GM21360 (cell line): Measurements from ENCODE around the gene RNPEPL1.
"Not testable (repeated sequence)": the region's sequence is repeated elsewhere in the genome, so short reads cannot be mapped to it uniquely, and the experiment has no call there.

Source experiments
- ATAC-seq: cut with Tn5 transposase; IDR thresholded peaks from one replicate; pipeline ENCODE4 v1.9.1; 2021; ENCODE audit warnings: mild to moderate bottlenecking, moderate library complexity; ENCODE audit not compliant: unreplicated experiment

Gene RNPEPL1

GRCh38 chr2:240602266-240603050 is 34.2 kb downstream of the RNPEPL1 start:
- no peak for ATAC-seq

- ATAC-seq, result no peak
These were observed 35.0 kb downstream of the RNPEPL1 start for GRCh38 chr2:240603081-240603835.

- no peak for ATAC-seq
These were observed 35.6 kb downstream of the RNPEPL1 start for GRCh38 chr2:240603846-240604245.

- no peak for ATAC-seq
These were observed 36.1 kb downstream of the RNPEPL1 start for GRCh38 chr2:240604291-240604938.

- no peak for ATAC-seq
These were observed 36.8 kb downstream of the RNPEPL1 start for GRCh38 chr2:240604939-240605716.

- ATAC-seq, result no peak
These were observed 37.8 kb downstream of the RNPEPL1 start for GRCh38 chr2:240605867-240606743.

- ATAC-seq, result no peak
These were observed 43.4 kb downstream of the RNPEPL1 start for GRCh38 chr2:240611601-240612210.

GRCh38 chr2:240613781-240614180 is 45.5 kb downstream of the RNPEPL1 start:
- no peak for ATAC-seq

- ATAC-seq, result no peak
These were observed 46.1 kb downstream of the RNPEPL1 start for GRCh38 chr2:240614391-240614790.

GRCh38 chr2:240615396-240615795 is 47.1 kb downstream of the RNPEPL1 start:
- no peak for ATAC-seq

GRCh38 chr2:240615820-240616547 is 47.7 kb downstream of the RNPEPL1 start:
- ATAC-seq, result no peak

GRCh38 chr2:240616860-240617666 is 48.8 kb downstream of the RNPEPL1 start:
- ATAC-seq, result not testable (repeated sequence)

GRCh38 chr2:240618776-240619175 is 50.5 kb downstream of the RNPEPL1 start:
- no peak for ATAC-seq

GRCh38 chr2:240619506-240620148 is 51.3 kb downstream of the RNPEPL1 start:
- ATAC-seq, result no peak

- no peak for ATAC-seq
These were observed 52.0 kb downstream of the RNPEPL1 start for GRCh38 chr2:240620149-240620731.

GRCh38 chr2:240620859-240621258 is 52.6 kb downstream of the RNPEPL1 start:
- ATAC-seq, result no peak

GRCh38 chr2:240622060-240622411 is 53.8 kb downstream of the RNPEPL1 start:
- ATAC-seq, result no peak
